VCaP (cell line): ENCODE results near the gene PPP2R3B.

Experiments used
- H3K27ac ChIP-seq: fragments of 450-650 bp; 2 replicates; pipeline ENCODE4 v1.5.1; 2017
- CTCF ChIP-seq: fragments of 450-650 bp; conservative IDR thresholded peaks from 2 replicates; pipeline ENCODE4 v1.5.1; 2017; ENCODE audit warnings: mild to moderate bottlenecking, moderate library complexity

The PPP2R3B gene

GRCh38 chrX:397575-397974, 10.9 kb upstream of the PPP2R3B start:
- no peak for TF ChIP-seq CTCF
- H3K27ac ChIP-seq: no peak overlapping the region

- no peak overlapping the region for H3K27ac ChIP-seq
- TF ChIP-seq CTCF: no peak
Observed at GRCh38 chrX:394830-395229, 8.1 kb upstream of the PPP2R3B start.

- no peak for TF ChIP-seq CTCF
Observed at GRCh38 chrX:392575-392846, 5.8 kb upstream of the PPP2R3B start.

GRCh38 chrX:391717-392574, 5.2 kb upstream of the PPP2R3B start:
- no peak overlapping the region for H3K27ac ChIP-seq
- TF ChIP-seq CTCF: no peak

More at GRCh38 chrX:392575-392846, 5.8 kb upstream of the PPP2R3B start:
- no peak overlapping the region for H3K27ac ChIP-seq

- H3K27ac ChIP-seq: no peak overlapping the region
- no peak for TF ChIP-seq CTCF
Observed at GRCh38 chrX:390459-390858, 3.8 kb upstream of the PPP2R3B start.

- no peak for TF ChIP-seq CTCF
- H3K27ac ChIP-seq: no peak overlapping the region
Observed at GRCh38 chrX:389021-389441, 2.3 kb upstream of the PPP2R3B start.

- peak overlapping the region; percentile 99 for H3K27ac ChIP-seq
- TF ChIP-seq CTCF: no peak
Observed at GRCh38 chrX:387729-388128, 1.0 kb upstream of the PPP2R3B start.
